GM18867 (cell line): ENCODE measurements around the gene KYAT1.

Source experiments
- ATAC-seq: cut with Tn5 transposase; IDR thresholded peaks from one replicate; pipeline ENCODE4 v1.9.1; 2021; ENCODE audit warnings: mild to moderate bottlenecking, moderate library complexity; ENCODE audit not compliant: unreplicated experiment

Gene KYAT1

GRCh38 chr9:128881884-128882676, at the start of gene KYAT1, which contains the start of gene LRRC8A:
Gene KYAT1, minus strand, starts transcription at chr9:128881950. Its CDS starts 36,545 bp downstream, at chr9:128845405.
Gene LRRC8A, plus strand, starts transcription at chr9:128882133. Its CDS starts 25,032 bp downstream, at chr9:128907165.
- ATAC-seq: peak; percentile 90

GRCh38 chr9:128929560-128929959, 47.8 kb upstream of the KYAT1 start:
- ATAC-seq: no peak

GRCh38 chr9:128928624-128929023, 46.9 kb upstream of the KYAT1 start:
- no peak for ATAC-seq

- no peak for ATAC-seq
Observed at GRCh38 chr9:128927731-128928411, 46.1 kb upstream of the KYAT1 start.

GRCh38 chr9:128923493-128923883, 41.7 kb upstream of the KYAT1 start:
- ATAC-seq: no peak

GRCh38 chr9:128921881-128922763, 40.4 kb upstream of the KYAT1 start:
- ATAC-seq: no peak

- no peak for ATAC-seq
Observed at GRCh38 chr9:128920381-128921058, 38.8 kb upstream of the KYAT1 start, which contains the start of gene PHYHD1. Gene PHYHD1, plus strand, starts transcription at chr9:128920982. Its CDS starts 1,342 bp downstream, at chr9:128922324.

GRCh38 chr9:128919402-128920089, 37.8 kb upstream of the KYAT1 start:
- ATAC-seq: no peak

GRCh38 chr9:128918921-128919320, 37.2 kb upstream of the KYAT1 start:
- ATAC-seq: no peak

- no peak for ATAC-seq
Observed at GRCh38 chr9:128917151-128917849, 35.5 kb upstream of the KYAT1 start.

GRCh38 chr9:128916745-128917144, 35.0 kb upstream of the KYAT1 start:
- no peak for ATAC-seq

- ATAC-seq: no peak
Observed at GRCh38 chr9:128916204-128916603, 34.5 kb upstream of the KYAT1 start.

GRCh38 chr9:128913995-128914772, 32.4 kb upstream of the KYAT1 start:
- no peak for ATAC-seq

- no peak for ATAC-seq
Observed at GRCh38 chr9:128913048-128913900, 31.5 kb upstream of the KYAT1 start.

GRCh38 chr9:128912270-128912853, 30.6 kb upstream of the KYAT1 start:
- no peak for ATAC-seq

GRCh38 chr9:128911529-128912035, 29.8 kb upstream of the KYAT1 start:
- ATAC-seq: no peak

- ATAC-seq: no peak
Observed at GRCh38 chr9:128910906-128911305, 29.2 kb upstream of the KYAT1 start.
